GM21737 (cell line): Measurements from ENCODE around the gene RILPL1.
"Not testable (repeated sequence)": the region's sequence is repeated elsewhere in the genome, so short reads cannot be mapped to it uniquely, and the experiment has no call there.

Experiments
- ATAC-seq: cut with Tn5 transposase; IDR thresholded peaks from one replicate; pipeline ENCODE4 v1.9.1; 2021; ENCODE audit warnings: mild to moderate bottlenecking, moderate library complexity; ENCODE audit not compliant: unreplicated experiment

RILPL1 gene

GRCh38 chr12:123497065-123497464 is 36.5 kb downstream of the RILPL1 start:
- ATAC-seq, result no peak

- ATAC-seq, result no peak
These were observed 39.2 kb downstream of the RILPL1 start for GRCh38 chr12:123494124-123494851.

DNA sequence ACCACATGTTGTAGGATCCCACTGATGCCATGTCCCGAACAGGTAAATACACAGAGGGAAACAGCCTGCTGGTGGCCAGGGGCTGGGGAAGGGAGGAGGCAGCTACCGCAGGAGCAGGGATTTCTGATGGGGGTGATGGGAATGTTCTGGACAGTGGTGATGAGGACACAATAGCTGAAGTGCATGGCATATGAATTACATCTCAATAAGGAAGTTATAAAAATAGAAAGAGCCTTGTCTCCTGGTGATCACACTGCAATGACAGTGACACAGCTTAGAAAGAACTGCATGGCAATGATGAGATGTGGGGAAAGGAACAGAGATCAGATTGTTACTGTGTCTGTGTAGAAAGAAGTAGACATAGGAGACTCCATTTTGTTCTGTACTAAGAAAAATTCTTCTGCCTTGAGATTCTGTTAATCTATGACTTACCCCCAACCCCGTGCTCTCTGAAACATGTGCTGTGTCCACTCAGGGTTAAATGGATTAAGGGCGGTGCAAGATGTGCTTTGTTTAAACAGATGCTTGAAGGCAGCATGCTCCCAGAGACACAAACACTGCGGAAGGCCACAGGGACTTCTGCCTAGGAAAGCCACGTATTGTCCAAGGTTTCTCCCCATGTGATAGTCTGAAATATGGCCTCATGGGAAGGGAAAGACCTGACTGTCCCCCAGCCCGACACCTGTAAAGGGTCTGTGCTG is 41.0 kb downstream of the RILPL1 start:
- ATAC-seq, result not testable (repeated sequence)

DNA sequence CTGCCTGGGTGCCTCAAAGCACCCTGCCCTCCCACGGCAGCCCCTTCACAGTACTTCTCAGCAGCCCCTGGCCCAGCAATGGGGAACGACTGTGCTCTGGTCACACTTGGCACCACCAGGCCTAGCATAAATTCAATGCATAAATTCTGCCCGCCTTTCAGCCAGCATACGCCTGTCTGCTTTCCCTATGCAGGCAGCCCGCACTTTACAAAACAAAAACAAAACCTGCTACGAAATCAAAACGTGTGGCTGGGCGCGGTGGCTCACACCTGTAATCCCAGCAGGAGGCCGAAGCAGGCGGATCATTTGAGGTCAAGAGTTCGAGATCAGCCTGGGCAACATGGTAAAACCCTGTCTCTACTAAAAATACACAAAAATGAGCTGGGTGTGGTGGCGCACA is 42.0 kb downstream of the RILPL1 start:
- no peak for ATAC-seq

GRCh38 chr12:123491056-123491455 is 42.5 kb downstream of the RILPL1 start:
- ATAC-seq, result no peak

GRCh38 chr12:123490089-123490488 is 43.4 kb downstream of the RILPL1 start:
- ATAC-seq, result no peak

- ATAC-seq, result no peak
These were observed 43.9 kb downstream of the RILPL1 start for GRCh38 chr12:123489580-123489979.

- ATAC-seq, result no peak
These were observed 44.8 kb downstream of the RILPL1 start for GRCh38 chr12:123488539-123489230.

- no peak for ATAC-seq
These were observed 46.1 kb downstream of the RILPL1 start for GRCh38 chr12:123487428-123487827.

DNA sequence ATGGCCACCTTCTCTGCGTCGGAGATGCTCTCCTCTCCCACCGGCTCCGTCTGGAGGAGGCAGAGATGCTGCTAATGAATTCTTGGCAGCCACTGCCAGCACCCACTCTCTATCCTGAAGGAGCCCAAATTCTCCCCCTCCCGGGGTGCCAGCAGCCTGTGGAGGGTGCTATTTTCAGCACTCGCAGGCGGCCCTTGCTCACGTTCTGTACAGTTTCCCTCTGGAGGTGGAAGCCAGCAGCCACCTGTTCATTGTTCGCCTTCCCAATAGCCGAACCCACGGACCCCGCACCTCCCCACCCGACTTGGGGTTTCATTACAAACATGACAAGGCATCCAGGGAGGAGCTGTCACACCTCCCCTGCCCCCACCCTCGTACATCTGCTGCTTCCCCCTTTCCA is 47.8 kb downstream of the RILPL1 start:
- ATAC-seq, result no peak

DNA sequence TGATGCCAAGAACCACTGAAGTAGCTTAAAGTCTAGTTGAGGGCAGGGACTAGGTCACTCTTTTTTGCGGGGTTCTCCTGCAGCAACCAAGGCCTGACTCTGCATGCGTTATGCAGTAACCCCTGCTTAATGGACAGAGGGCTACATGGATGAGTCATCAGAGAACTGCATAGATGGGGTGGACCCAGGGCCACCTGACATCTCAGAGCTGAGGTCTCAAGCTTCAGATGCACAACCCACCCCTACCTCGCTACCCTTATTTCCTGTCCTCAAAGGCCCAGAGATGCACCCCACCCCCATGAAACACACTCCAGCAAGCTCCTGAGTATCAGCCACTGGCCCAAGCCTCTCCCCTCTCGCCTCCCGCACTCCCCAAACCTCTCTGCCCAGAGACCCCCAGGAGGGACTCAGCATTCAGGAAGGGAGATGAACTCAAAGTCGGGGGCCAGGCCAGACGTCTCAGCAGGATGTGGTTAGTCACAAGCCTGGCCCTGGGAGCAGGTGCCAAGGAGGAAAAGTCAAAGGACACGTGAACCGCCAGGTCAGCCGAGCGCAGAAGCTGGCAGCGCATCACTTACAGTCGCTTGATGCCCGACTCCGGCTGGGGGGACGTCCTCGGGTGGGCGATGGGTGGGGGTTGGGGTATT is 49.8 kb downstream of the RILPL1 start:
- ATAC-seq, result no peak

DNA sequence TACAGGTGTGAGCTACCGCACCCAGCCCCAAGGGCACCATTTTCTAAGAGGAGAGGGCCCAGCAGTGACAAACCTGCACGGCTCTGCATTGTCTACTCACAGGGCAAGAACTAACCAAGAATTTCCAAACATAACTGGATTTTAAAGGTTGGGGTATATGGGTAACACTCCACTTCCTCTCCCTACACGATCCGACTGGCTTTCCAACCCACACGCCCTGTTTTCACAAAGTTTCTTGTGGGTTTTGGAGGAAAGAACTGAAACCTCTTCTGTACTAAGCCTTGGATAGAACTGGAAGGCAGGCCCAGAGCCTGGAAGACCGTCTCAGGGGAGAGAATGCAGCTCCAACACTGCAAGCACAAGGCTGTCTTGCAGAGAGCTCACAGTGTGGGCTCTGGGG is 50.6 kb downstream of the RILPL1 start:
- no peak for ATAC-seq

GRCh38 chr12:123481251-123481650 is 52.3 kb downstream of the RILPL1 start:
- not testable (repeated sequence) for ATAC-seq

GRCh38 chr12:123479442-123480180 is 53.9 kb downstream of the RILPL1 start:
- no peak for ATAC-seq

- ATAC-seq, result no peak
These were observed 54.8 kb downstream of the RILPL1 start for GRCh38 chr12:123478762-123479161.

- ATAC-seq, result no peak
These were observed 55.5 kb downstream of the RILPL1 start for GRCh38 chr12:123478069-123478468.

DNA sequence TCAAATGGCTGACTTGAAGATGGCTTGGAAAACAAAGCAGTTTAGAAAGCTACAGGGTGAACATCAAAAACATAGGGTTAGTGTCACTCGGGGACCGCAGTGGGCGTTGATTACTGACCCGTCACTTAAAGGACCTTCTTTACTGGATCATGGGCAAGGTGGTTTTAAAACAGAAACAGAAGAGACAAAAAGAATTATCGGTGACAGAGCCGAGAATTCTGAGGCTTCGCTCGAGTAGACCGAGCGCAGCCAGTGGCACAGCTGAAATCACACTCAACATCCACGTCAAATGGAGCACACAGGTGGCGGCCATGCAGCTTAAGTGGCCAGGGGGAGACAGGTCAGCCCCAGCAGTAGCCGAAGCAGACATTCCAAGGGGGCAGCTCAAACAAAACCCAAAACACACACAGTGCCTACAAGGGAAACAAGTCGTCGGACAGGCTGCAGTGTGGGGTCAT is 58.2 kb downstream of the RILPL1 start:
- no peak for ATAC-seq

GRCh38 chr12:123474485-123475245 is 58.9 kb downstream of the RILPL1 start:
- no peak for ATAC-seq

GRCh38 chr12:123472438-123472849 is 61.1 kb downstream of the RILPL1 start:
- ATAC-seq, result no peak
